Stimulated activated naive CD4-positive, alpha-beta T cell treated with Interleukin-2 at 50 U/mL for 16 hours (primary cell): ENCODE data around the gene CCDC97.
"Not testable (repeated sequence)": the region's sequence is repeated elsewhere in the genome, so short reads cannot be mapped to it uniquely, and the experiment has no call there.

Source experiments
- DNase-seq: peaks from one replicate; lab custom pipeline; 2025; lab: John Stamatoyannopoulos, UW

Gene CCDC97

DNA sequence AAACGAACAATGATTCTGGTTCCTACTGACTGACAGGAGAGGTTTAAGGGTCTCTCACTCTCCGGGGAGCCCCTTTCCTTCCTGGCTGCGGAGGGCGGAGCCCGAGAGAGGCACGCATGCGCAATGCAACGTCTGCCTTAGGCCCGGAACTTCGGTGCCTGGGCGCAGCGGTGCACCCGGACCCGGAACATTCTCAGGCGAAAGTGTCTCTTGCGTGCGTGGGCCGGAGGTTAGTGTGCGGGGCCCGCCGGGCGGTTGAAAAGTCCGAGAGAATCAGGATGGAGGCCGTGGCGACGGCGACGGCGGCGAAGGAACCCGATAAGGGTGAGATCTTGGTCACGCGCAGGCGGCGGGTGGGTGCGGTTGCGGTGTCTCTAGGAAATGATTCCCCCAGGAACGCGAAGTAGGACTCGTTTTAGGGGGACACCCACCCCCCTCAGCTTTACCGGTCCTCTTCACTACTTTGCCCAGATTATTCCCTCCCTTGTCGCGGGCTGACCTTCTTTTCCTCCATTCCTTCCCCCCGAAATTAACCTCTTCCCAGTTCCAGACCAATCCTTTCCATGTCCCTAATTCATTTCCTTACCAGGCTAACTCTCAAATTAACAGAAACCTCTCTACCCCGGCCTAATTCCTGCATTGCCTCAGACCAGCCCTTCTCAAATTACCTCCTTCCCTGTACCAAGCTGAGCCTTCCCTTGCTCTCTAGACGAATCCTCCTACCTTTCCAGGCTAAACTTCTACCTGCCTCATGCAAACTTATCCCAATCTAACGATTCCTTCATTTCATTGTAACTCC lies at the start of gene CCDC97:
Gene CCDC97 (plus strand): TSS at position 140 of the 799 bp plus-strand sequence. CDS start 139 bp downstream, at position 279.
- peak; percentile 83 for DNase-seq

DNA sequence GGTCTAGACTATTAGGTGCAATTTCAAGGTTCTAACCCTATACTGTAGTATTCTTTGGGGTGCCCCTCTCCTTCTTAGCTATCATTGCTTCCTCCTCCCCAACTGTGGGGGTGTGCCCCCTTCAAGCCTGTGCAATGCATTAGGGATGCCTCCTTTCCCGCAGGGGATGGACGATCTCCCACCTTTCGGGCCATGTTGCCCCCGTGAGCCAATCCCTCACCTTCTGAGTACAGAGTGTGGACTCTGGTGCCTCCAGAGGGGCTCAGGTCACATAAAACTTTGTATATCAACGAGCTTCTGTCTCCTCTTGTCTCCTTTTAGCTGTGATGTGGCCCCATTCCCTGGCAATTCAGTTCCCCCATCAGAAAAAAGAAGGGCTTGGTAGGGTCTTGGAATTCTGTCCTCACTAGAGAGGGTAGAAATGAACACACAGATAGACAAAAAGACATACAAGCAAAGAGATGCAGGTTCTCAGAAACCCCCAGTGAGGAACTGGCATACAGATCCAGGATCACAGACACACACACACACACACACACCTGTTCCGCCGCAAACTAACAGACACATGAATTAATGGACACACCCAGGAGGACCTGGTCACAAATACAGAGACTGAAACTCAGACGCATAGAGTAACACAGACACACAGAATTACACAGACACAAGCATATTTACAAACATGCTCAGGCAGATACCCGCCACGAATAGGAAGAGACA lies 48.3 kb upstream of the CCDC97 start:
- DNase-seq: no peak

GRCh38 chr19:41263042-41263849 lies 46.7 kb upstream of the CCDC97 start:
- peak; percentile 87 for DNase-seq

GRCh38 chr19:41263850-41264580 lies 46.0 kb upstream of the CCDC97 start, which contains the start of gene HNRNPUL1:
HNRNPUL1 (plus strand) TSS chr19:41264372; CDS start chr19:41264504, 132 bp downstream.
- DNase-seq: peak; percentile 99

DNA sequence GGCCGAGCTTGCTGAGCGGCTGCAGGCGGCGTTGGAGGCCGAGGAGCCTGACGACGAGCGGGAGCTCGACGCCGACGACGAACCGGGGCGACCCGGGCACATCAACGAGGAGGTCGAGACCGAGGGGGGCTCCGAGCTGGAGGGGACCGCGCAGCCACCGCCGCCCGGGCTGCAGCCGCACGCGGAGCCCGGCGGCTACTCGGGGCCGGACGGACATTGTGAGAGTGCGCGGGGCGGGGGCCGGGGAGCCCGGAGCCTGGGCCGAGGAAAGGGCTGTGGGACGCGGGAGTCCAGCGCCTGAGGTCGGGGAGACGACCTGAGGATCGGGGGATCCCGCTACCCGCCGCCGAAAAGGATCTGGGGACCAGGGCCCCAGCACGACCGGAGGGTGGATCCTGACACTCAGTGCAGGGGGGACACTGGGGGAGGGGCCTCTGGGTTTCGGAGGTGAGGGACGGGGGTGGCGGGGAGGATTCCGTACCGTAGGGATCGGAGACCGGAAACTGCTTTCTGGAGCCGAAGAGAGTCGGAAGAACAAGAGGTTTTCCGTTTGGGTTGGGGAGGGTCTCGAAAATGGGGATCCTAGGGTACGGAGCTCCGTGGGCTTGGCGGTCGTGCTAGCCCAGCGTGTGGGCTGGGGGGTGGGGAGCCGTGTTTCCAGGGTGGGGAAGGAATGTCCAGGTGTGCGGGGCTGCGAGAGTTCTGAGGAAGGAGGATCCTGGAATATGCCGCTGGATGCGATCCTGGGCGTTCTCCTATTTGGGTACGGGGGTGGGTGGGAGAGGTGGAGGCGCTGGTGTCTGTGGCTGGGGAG lies 45.2 kb upstream of the CCDC97 start:
- peak; percentile 59 for DNase-seq

GRCh38 chr19:41265395-41266153 lies 44.4 kb upstream of the CCDC97 start:
- no peak for DNase-seq

DNA sequence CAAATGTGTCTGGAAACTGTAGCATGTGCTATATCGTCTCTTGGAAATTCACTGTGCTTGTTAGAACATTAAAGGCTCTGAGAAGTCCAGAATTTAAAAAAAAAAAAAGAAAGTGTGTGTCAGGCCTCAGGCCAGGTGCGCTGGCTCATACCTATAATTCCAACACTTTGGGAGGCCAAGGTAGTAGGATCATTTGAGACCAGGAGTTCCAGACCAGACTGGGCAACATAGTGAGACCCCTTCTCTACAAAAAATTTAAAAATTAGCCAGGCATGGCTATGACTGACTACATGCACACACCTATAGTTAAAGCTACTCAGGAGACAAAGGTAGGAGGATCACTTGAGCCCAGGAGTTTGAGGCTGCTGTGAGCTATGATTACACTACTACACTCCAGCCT lies 40.9 kb upstream of the CCDC97 start:
- no peak for DNase-seq

DNA sequence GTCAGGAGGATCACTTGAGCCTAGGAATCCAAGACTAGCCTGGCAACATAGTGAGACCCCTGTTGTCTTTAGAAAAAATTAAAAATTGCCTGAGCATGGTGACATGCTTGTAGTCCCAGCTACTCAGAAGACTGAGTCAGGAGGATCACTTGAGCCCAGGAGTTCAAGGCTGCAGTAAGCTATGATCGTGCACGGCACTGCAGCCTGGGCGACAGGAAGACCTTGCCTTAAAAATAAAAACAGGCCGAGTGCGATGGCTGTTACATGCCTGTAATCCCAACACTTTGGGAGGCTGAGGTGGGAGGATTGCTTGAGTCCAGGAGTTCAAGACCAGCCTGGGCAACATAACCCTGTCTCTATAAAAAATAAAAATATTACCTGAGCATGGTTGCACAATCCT lies 40.4 kb upstream of the CCDC97 start:
- DNase-seq: no peak

- DNase-seq: no peak
Measured at GRCh38 chr19:41273076-41273475, 36.9 kb upstream of the CCDC97 start.

DNA sequence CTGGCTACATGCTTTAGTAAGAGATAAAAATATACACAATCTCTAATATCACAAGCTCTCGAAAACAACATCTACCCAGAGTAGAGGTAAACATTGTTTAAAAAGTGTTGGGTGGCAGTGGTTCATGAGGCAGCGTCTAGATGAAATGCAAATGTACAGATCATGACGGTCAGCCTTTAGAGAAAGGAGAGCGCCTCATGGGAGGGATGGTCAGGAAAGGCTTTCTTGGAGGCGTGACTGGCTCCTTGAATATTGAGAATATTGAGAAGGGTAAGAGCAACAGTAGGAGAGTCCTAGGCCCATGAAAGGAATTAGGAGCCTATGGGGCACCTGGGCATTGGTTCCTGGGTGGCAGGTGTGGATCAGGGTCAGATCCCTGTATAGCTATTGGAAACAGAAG lies 35.2 kb upstream of the CCDC97 start:
- no peak for DNase-seq

DNA sequence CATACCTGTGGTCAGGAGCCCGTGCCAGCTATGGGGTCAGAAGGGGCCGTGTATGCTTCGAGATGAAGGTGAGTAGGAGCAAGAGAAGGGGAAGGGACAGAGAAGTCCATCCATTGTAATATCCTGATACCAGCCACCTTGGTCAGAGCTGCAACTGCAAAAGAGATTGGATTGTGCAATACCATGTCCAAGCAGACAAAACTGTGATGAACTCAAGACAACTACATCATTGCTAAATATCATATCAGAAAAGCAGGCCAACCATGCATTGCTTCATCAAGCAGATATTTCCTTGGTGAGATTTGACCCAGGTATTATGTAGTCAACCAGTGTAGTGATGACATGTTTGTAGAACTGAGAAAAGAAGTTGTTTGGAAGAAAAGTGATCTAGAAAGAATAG lies 33.7 kb upstream of the CCDC97 start:
- no peak for DNase-seq

GRCh38 chr19:41278478-41278877 lies 31.5 kb upstream of the CCDC97 start:
- DNase-seq: no peak

DNA sequence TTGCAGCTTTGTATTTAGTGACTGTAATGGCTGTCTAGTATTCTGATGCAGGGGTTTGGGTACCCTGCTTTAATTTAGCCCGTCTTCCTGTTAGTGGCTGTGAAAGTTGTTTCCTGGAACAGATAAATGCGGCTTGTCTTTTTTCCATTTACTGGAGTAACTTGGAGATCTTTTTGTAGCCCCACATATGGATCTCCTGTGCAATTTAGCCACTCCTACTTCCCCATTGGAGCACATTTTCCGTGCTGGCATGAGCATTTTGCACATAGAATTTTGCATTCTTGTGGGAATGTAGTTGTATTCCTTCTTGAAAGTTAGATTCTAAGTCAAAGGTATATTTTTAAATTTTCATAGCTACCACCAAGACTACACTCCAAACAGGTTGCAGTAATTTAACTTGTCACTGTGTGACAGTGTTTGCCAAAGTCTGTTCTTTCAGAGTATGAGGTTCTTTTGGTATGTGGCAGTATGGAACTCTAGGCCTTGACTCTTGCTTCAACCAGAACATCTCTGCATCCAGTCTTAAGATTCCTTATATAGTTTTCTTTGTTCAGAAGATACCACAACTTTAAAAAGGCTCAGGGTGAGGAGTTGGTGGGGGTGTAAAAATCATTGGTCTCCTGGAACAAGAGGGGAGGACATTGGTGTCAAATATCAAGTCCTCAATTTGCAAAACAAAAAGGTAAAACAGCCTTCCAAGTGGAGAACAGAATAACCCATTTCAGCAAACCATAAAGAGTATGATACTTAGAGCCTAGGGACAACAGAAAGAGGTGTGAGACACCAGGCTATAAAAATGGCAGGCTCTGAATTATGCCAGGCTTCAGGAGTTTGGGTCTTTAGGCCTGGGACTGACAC lies 21.1 kb upstream of the CCDC97 start:
- no peak for DNase-seq

DNA sequence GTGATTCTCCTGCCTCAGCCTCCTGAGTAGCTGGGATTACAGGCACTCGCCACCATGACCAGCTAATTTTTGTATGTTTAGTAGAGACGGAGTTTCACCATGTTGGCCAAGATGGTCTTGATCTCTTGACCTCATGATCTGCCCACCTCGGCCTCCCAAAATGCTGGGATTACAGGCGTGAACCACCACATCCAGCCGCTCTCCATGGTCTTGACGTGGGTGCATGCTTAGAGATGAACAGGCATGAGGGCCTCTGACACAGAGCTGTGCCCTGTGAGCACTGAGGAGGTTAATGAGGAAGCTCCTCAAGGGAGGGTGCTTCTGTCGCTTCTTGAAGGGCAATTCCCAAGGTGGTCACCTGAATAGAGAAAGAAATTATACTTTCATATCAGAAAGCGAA lies 20.2 kb upstream of the CCDC97 start:
- not testable (repeated sequence) for DNase-seq

DNA sequence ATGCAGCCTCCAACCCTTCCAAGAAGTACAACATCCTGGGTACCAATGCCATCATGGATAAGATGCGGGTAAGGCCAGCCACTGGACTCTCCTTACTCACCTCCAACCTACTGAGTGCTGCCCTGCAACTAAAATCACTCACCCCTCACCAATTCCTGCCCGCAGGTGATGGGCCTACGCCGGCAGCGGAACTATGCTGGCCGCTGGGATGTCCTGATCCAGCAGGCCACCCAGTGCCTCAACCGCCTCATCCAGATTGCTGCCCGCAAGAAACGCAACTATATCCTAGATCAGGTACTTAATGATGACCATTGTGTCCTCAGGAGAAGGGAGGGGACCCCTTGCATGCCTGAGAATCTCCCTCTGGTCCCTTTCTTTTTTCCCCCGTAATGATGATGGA lies 15.6 kb upstream of the CCDC97 start:
- no peak for DNase-seq

GRCh38 chr19:41295499-41295898 lies 14.5 kb upstream of the CCDC97 start:
- DNase-seq: no peak

GRCh38 chr19:41296433-41296871 lies 13.5 kb upstream of the CCDC97 start:
- no peak for DNase-seq

DNA sequence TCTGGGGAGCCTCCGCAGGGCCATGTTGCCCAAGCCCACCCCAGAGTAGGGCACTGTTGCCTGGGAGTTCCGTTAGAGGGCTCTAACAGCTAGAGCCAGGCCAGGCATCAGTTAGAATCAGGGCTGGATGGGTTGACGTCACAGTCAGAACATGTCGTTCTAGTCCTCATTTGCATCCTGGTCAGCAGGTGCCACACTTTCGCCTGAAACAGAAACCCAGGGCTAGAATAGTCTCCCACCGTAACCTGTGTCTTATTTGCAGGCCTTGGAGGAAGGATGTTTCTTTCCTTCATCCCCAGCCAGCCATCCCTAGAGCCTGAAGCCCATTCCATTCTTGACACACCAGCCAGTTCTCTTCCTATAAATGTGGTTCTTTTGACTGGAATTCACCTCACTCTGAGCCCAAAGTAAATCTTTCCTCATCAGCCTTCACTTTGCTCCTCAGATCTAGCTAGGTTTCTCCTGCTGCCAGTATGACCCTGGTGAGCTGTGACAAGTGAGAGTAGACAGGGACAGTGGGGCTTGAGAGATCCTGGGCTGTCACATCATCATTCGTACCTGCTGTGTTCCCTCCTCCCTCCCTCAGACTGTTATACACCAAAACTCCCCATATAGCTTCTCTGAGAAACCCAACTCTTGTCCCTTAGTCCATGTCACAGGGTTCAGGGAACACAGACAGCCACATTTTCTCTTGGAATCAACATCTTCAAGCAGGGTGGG lies 12.2 kb upstream of the CCDC97 start:
- no peak for DNase-seq
